Fibroblast of skin of left biceps (primary cell): ENCODE data around the gene UBA52.
"Not testable (repeated sequence)": the region's sequence is repeated elsewhere in the genome, so short reads cannot be mapped to it uniquely, and the experiment has no call there.

Source experiments
- DNase-seq, 2 experiments: peaks; one replicate each; pipeline ENCODE4 v3.0.0-alpha.2; 2013; ENCODE audit warnings: low read depth in 2 of 2

Gene UBA52

DNA sequence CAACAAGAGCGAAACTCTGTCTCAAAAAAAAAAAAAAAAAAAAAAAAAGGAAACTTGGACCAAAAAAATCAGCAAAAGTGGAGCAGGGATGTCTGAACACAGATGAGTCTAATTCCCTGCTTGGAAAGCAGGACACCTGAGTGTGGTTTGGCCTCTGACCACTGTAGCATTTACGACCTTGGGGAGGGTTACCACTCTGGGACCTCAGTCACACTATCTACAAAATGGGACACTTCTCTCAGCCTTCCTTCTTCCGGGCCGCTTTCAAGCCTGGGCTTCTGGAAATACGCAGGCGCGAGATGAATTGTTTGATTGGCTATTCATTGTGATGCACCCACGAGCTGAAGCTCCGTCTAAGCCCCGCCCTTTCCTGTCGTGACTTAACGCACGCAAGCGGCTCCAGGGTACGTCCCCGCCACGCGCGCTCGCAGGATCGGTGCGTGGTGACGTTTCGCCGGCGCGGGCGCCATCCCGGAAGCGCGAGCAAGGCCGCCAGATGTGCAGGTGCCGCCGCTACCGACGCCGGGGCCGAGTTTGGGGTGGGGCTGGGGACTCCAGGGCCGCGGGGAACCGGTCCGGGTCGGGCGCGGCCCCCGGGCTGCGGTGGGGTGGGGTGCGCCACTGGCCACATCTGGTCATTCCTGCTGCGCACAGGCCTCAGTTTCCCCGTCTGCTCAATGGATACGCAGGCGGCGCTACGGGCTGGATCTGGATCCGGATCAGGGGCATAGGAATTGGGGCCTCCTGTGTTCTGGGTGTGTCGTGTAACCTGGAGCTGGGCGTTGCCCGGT lies 14.1 kb upstream of the UBA52 start, which contains the start of gene KXD1:
KXD1 (plus strand) TSS at position 460 of the 791 bp plus-strand sequence. CDS start 4,187 bp downstream, outside the sequence.
- DNase-seq, result peak; percentile 97

- no peak for DNase-seq
Observed at GRCh38 chr19:18558202-18558555, 13.5 kb upstream of the UBA52 start.

DNA sequence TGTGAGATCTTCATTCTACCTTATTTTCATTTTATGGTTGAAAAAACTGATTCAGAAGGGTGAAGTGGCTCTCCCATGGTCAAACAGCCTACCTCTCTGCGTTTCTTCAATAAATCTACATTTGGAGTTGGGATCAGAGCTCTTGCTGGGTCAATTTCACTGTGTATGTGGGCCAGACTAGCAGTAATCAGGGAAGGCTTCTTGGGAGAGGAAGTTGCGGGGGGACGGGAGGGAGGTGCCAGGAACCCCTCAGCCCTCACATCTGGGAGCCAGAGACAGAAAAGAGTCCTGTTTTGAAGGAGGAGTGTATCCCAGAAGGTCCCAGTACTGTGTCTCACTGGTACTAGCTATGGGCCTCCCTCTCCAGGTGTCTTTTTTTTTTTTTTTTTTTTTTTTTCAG lies 13.1 kb upstream of the UBA52 start:
- no peak for DNase-seq

- DNase-seq, result no peak
Observed at GRCh38 chr19:18559685-18560084, 12.0 kb upstream of the UBA52 start.

GRCh38 chr19:18562086-18562485 lies 9.6 kb upstream of the UBA52 start:
- no peak for DNase-seq

DNA sequence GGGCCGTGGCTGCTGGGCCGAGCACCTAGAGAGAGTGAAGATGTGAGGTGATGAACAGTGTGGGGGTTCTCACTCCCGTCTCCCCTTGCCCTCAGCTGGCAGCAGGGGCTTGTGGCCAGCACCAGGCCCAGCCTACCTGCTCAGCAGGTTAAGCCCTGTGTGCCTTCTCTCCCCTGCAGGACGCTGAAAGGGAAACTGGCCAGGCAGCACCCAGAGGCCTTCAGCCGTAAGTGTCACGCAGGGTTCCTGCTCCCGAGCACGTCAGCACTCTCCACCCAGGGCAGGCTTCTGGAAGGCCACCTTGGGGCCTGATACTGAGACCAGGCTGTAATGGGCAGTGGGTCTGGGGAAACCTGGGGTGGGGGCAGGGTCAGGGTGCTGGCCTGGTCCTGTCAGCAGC lies 4.7 kb upstream of the UBA52 start:
- no peak for DNase-seq

DNA sequence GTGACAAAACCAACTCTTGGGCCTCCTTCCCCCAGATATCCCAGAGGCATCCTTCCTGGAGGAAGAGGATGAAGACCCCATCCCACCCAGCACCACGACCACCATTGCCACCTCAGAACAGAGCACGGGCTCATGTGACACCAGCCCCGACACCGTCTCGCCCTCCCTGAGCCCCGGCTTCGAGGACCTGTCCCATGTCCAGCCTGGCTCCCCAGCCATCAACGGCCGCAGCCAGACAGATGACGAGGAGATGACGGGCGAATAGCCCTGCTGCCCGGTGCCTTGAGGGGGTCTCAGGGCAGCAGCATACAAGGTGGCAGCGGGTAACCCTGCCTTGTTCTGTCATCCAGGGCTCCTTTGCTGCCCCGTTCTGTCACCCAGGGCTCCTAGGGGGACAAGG lies 3.3 kb upstream of the UBA52 start:
- DNase-seq, result no peak

GRCh38 chr19:18574691-18575291 lies 3.1 kb downstream of the UBA52 start:
- DNase-seq, result no peak

- no peak for DNase-seq
Observed at GRCh38 chr19:18576383-18576782, 4.7 kb downstream of the UBA52 start.

- DNase-seq, result no peak
Observed at GRCh38 chr19:18577365-18577914, 5.8 kb downstream of the UBA52 start.

DNA sequence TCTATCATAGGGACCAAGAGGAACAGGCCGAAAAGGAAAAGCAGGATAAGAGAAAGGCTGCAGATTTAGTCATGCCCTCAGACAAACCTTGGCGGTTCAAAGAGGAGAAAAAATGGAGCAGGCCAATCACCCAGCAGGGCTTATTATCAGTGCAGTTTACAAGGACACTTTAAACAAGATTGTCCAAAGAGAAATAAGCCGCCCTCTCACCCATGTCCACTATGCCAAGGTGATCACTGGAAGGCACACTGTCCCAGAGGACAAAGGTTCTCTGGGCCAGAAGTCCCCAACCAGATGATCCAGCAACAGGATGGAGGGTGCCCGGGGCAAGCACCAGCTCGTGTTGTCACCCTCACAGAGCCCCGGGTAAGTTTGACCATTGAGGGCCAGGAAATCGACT lies 8.7 kb downstream of the UBA52 start:
- DNase-seq, result no peak

GRCh38 chr19:18586306-18586705 lies 14.6 kb downstream of the UBA52 start:
- DNase-seq, result no peak

- no peak for DNase-seq
Observed at GRCh38 chr19:18587561-18587960, 15.9 kb downstream of the UBA52 start.

DNA sequence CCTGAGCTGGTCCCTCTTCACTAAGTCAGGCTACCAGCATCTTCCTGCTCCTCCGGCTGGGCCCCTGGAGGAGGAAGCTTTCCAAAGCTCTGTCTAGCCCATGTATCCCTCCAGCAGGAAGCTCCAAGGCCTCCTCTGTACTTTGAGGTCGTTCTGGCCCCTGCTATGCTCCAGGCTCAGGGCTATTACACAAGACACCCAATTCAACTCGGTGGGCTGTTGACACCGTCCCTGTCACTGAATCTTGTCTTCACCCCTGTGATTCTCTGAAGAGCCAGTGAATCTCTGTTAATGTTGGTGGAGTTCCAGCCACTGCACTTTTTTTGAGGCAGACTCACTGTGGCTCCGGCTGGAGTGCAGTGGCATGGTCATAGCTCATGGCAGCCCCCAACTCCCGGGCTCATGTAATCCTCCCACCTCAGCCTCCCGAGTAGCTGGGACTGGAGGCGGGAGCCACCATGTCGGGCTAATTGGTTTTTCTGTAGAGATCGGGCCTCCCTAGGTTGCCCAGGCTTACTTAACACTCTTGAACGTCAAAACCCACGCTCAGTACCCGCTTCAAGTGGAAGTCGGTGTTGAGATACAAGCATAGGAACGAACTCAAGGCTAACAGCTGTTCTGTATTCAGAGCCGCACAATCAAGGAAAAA lies 16.4 kb downstream of the UBA52 start:
- DNase-seq, result no peak

- peak in 1 of 2 experiments; percentile 34 for DNase-seq
Observed at GRCh38 chr19:18588611-18589379, 17.1 kb downstream of the UBA52 start, which contains the start of gene REX1BD. TSS of gene REX1BD (plus strand) at chr19:18588798. CDS start at chr19:18588802, 4 bp downstream.

DNA sequence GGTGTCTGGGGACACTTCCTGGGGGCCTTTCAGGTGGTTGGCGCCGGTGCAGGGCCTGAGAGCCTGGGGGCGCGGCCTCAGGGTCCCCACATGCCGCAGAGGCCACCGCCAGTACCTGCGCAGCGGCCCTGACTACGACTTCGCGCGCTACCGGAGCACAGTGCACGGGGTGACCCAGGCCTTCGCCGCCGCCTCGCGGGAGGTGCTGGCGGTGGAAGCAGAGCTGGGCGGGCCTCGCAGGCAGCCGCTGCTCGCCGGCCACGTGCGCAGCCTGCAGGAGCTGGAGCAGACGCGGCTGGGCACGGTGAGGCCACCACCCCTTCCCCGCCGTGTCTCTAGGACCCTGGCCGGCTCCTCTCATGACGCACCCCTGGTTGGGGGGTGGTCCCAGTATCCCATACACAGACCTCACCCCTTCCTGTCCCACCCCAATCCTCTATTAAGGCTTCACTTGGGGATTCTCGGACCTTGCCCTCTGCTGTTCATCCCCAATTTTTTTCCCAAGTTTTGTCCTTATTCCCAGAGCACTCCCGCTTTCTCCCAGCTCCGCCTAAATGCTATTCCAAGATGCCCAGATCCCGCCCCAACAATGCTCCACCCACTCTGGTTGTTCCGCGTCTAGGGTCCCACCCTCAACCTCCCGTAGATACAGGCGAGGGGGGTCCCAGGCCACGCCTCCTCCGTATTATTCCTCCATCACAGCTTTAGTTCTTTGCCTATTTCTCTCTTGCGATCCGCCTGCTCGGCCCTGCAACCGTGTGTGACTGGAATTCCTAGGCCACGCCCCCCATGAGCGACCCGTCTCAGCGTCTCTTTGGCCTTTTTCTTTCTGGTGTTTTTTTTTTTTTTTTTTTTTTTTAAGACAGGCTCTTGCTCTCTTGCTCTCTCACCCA lies 18.0 kb downstream of the UBA52 start:
- DNase-seq, result peak in 1 of 2 experiments; percentile 28

DNA sequence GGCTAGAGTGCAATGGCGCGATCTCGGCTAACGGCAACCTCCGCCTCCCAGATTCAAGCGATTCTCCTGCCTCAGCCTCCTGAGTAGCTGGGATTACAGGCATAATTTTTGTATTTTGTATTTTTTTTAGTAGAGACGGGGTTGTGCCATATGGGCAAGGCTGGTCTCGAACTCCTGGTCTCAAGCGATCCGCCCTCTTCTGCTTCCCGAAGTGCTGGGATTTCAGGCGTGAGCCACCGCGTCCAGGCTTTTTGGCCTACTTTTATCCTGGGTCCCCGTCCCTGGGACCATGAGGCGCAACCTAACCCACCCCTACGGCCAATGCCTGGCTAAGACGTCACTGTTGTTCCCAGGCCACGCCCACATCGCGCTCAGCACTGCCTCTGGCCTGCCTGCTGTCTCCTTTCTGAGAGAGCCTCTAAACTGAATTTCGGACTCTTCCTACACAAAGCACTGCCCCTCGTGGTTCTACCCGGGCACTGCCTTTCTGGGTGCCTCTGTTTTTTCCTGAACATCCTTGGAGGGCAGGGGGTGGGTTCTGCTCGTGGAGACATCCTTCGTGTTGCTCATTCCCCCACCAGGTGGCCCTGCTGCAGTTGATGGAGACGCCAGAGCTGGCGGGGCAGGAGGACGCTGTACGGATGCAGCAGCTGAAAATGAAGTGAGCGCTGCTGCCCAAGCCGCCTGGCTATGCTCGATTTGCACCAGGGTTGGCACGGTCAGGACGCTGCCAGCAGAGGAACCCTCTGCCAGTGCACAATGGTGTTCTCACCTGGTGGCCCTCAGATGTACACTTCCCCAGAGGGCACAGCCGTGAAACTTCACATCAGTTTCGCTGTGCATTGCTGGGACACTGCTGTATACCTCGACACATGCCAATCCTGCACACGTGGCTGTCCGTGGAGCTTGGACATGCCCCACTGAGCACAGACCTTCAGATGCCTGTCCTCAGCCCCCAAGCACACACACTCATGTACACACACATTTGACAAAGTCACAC lies 18.9 kb downstream of the UBA52 start:
- peak in 1 of 2 experiments; percentile 50 for DNase-seq

- peak; percentile 64 to 66 for DNase-seq
Observed at GRCh38 chr19:18591735-18592385, 20.2 kb downstream of the UBA52 start.

GRCh38 chr19:18592732-18593131 lies 21.1 kb downstream of the UBA52 start:
- DNase-seq, result not testable (repeated sequence)
